Measurements from ENCODE around the gene KCNMA1. TPM values are rescaled to one million over a fixed set of nuclear protein-coding genes. Genes with fewer than 3 reads are reported as not detected.

KCNMA1 gene
- polyA plus RNA-seq, 1 of the 3 experiments (the other 2 are of a cell fraction), result 107 TPM

GRCh38 chr10:77527839-77528238 lies 109.8 kb downstream of the KCNMA1 start:
- Histone ChIP-seq H3K27me3 (ENCODE audit: insufficient read depth) (no peaks in the 10 kb centered on the region), H4K20me1 (ENCODE audit: insufficient read depth) (no peaks in the 10 kb centered on the region), H3F3A (replicated peaks; ENCODE audit: insufficient read depth) (peaks cover 32% of the 10 kb centered on the region), H3K9me2 (no peaks in the 10 kb centered on the region), H3K27ac (ENCODE audit: low read depth in 2 of 2, low read length in 1 of 2) (no peak overlapping the region), H3K4me1 (ENCODE audit: control insufficient read depth in 1 of 2, insufficient read depth in 2 of 2, low read depth in 1 of 2, low read length in 1 of 2) (peaks cover 17 to 23% of the 10 kb centered on the region in 2 experiments), H3K36me3 (replicated peaks in 1 of 2; ENCODE audit: control insufficient read depth in 1 of 2, insufficient read depth in 2 of 2, low read length in 1 of 2) (no peaks in the 10 kb centered on the region), H3K9ac (no peak overlapping the region), H3K4me2 (no peak overlapping the region), H3K9me3 (no peaks in the 10 kb centered on the region), H2AFZ (ENCODE audit: low read depth) (no peak overlapping the region), H3K4me3 (ENCODE audit: low read depth in 2 of 2, low read length in 1 of 2) (no peak overlapping the region), H3K79me2 (ENCODE audit: insufficient read depth) (peaks cover 18% of the 10 kb centered on the region; the same call in 1 of the 2 replicates)
- TF ChIP-seq FOXJ3 (CRISPR knock-in tag; IDR thresholded peaks at IDR 0.05) (no peak), TCF12 (IDR thresholded peaks at IDR 0.05) (no peak), RFX5 (IDR thresholded peaks at IDR 0.05; ENCODE audit: low read length) (no peak), RXRA (IDR thresholded peaks at IDR 0.05; ENCODE audit: borderline replicate concordance, low read depth) (no peak), PBX3 (IDR thresholded peaks at IDR 0.05) (no peak), FOXM1 (IDR thresholded peaks at IDR 0.05; ENCODE audit: low read depth) (no peak), TAF1 (IDR thresholded peaks at IDR 0.05; ENCODE audit: borderline replicate concordance, low read depth, low read length) (no peak), USF2 (IDR thresholded peaks at IDR 0.05; ENCODE audit: borderline replicate concordance, low read depth, low read length) (no peak), FOSL2 (IDR thresholded peaks at IDR 0.05; ENCODE audit: borderline replicate concordance, low read depth) (no peak), TEAD4 (IDR thresholded peaks at IDR 0.05; ENCODE audit: borderline replicate concordance, insufficient read depth) (no peak), SMC3 (IDR thresholded peaks at IDR 0.05; ENCODE audit: low read depth, low read length) (no peak), YY1 (IDR thresholded peaks at IDR 0.05; ENCODE audit: low read depth) (no peak), POLR2AphosphoS5 (IDR thresholded peaks at IDR 0.05; ENCODE audit: low read depth, low read length) (no peak), GATA2 (CRISPR knock-in tag; IDR thresholded peaks at IDR 0.05) (no peak), NRF1 (IDR thresholded peaks at IDR 0.05; ENCODE audit: low read depth, low read length) (no peak), RAD21 (IDR thresholded peaks at IDR 0.05; ENCODE audit: low read length) (no peak), MXI1 (IDR thresholded peaks at IDR 0.05; ENCODE audit: low read depth, low read length) (no peak), IRF3 (IDR thresholded peaks at IDR 0.05; ENCODE audit: low read depth, low read length) (no peak), NFIC (IDR thresholded peaks at IDR 0.05; ENCODE audit: borderline replicate concordance) (no peak)
- CTCF ChIA-PET, result no interaction called here
- WGBS (ENCODE audit: low lambda C conversion rate), result 100% methylated on average over 1 of the region's 2 CpGs
- DNase-seq, result no peak
- POLR2A ChIA-PET, result no interaction called here

Data from SK-N-SH (cell line).